Adrenal gland (tissue), 5 donors: ENCODE measurements around the gene CKS2.
A peak's percentile ranks its signal among the peaks of the same experiment; 100 is the strongest.

Experiments
- CTCF ChIP-seq, 6 experiments: fragments of 450-650 bp in 4 of 6; fragments of 200-600 bp in 2 of 6; sonication (generic) in 1 of 6; IDR thresholded peaks; 1 replicate in 5 of 6; 2 replicates in 1 of 6; pipeline versions ENCODE4 v1.5.1 to v1.8.0; 2016 to 2021; ENCODE audit warnings: antibody characterized with exemption in 6 of 6, mild to moderate bottlenecking in 2 of 6, moderate library complexity in 1 of 6
- POLR2A ChIP-seq, 2 donors: fragments of 450-650 bp; IDR thresholded peaks; one replicate each; pipeline ENCODE4 v1.6.1; 2017; ENCODE audit warnings: antibody characterized with exemption in 2 of 2, mild to moderate bottlenecking in 2 of 2, moderate library complexity in 1 of 2
- donor health status: DM: no; HTN: no; CAD: no.

- TF ChIP-seq CTCF (IDR thresholded peaks at IDR 0.05) (peak; percentile 50 to 77 (median 70)), POLR2A (IDR thresholded peaks at IDR 0.05) (peak; percentile 97 to 98)
These were observed 7.4 kb downstream of the CKS2 start, which contains the start of gene SECISBP2 for GRCh38 chr9:89318123-89319014.
